Stimulated activated memory B cell treated with anti-CD40 and anti-IgM and Interleukin-4, amounts not matched to agents 10 μg/mL and 1 μg/mL and 100 μg/mL, for 72 hours (primary cell): Measurements from ENCODE around the gene IRX5.
A peak's percentile ranks its signal among the peaks of the same experiment; 100 is the strongest.

Experiments used
- ATAC-seq: fragments of 150-1000 bp; cut with Tn5 transposase; 2 replicates; pipeline ENCODE4 v1.10.0; 2021
- H3K27ac Mint-ChIP-seq: one replicate; pipeline ENCODE4 v1.8.0; 2022; ENCODE audit warnings: mild to moderate bottlenecking, mixed read lengths
- H3K27me3 Mint-ChIP-seq: one replicate; pipeline ENCODE4 v1.8.0; 2022; ENCODE audit warnings: mixed read lengths
- H3K36me3 Mint-ChIP-seq: one replicate; pipeline ENCODE4 v1.8.0; 2022; ENCODE audit warnings: mixed read lengths
- H3K4me1 Mint-ChIP-seq: one replicate; pipeline ENCODE4 v1.8.0; 2022; ENCODE audit warnings: mixed read lengths
- H3K4me3 Mint-ChIP-seq: one replicate; pipeline ENCODE4 v1.8.0; 2022; ENCODE audit warnings: mild to moderate bottlenecking, moderate library complexity, mixed read lengths
- H3K9me3 Mint-ChIP-seq: one replicate; pipeline ENCODE4 v1.8.0; 2022; ENCODE audit warnings: mixed read lengths

IRX5 gene

DNA sequence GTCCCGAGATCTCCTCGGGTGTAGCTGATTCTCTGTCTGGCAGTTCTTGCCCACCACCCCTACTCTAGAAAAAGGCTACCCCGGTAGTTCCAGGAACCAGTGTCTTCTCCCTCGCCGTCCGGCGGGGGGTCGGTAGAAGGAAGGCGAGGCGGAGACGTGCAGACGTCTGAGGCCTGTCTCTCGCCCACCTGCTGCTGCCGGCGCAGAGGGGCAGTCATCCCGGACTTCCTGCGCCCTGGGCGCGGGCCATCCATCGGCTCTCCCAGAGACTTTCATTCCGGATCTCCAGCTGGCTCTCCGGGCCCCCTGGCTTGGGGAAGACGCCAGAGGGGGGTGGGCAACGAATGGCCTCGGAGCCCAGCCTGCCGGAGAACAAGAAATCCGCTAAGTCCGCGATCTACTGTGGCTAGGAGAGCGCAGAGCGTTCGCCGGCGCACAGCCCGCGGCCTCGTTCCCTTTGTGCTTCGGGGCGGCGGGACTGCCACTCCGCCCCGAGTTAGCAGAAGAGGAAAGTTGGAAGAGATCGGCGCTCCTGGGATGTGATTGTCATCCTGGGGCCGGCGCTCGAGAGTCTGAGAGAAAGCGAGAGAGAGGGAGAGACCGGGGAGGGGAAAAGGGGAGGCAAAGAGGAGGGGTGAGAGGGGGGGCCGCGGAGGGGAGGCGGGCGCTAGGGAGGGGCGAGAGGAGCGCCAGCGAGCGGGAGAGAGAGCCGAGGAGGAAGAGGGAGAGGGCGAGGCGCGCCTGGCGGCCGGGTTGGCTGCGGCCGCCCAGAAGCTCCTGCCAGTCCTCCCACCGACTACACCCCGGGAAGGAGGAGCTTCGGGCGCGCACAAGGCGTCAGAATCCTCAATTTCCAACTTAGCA is at the start of gene IRX5:
IRX5 (plus strand) TSS at position 861 of the 864 bp plus-strand sequence. CDS start 334 bp downstream, outside the sequence.
- Mint-ChIP-seq H3K4me1 (peaks cover 25% of the 10 kb centered on the region), H3K27ac (no peak within 1 kb of the TSS), H3K27me3 (peaks cover 87% of the 10 kb centered on the region), H3K9me3 (peaks cover 4% of the 10 kb centered on the region), H3K36me3 (no peaks in the 10 kb centered on the region), H3K4me3 (peak within 1 kb of the TSS; percentile 76)
- no peak for ATAC-seq

DNA sequence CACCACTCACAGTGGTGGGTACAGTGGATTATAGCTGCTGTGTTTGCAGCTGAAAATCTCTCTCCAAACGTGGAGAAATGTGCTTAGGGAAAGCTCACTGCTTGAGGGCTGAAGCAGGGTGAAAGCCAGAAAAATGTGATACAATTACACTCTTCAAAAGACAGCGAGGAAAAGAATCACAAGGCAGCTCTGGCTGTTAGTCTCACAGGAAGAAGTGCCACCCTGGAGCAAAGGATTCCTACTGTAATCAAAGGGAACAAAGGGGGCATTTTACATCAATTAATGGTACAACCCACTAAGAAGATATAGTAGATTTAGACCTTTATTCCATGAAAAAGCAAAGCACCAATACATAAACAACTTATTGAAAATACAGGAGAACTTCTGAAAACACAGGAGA is 48.1 kb upstream of the IRX5 start:
- no peak overlapping the region for H3K27ac Mint-ChIP-seq
- no peaks in the 10 kb centered on the region for H3K27me3 Mint-ChIP-seq
- no peaks in the 10 kb centered on the region for H3K4me1 Mint-ChIP-seq
- no peaks in the 10 kb centered on the region for H3K36me3 Mint-ChIP-seq
- ATAC-seq: no peak
- H3K4me3 Mint-ChIP-seq: no peak overlapping the region
- H3K9me3 Mint-ChIP-seq: peaks cover 7% of the 10 kb centered on the region

GRCh38 chr16:54883358-54883757 is 47.3 kb upstream of the IRX5 start:
- H3K4me3 Mint-ChIP-seq: no peak overlapping the region
- H3K27ac Mint-ChIP-seq: no peak overlapping the region
- no peaks in the 10 kb centered on the region for H3K27me3 Mint-ChIP-seq
- H3K36me3 Mint-ChIP-seq: no peaks in the 10 kb centered on the region
- peaks cover 7% of the 10 kb centered on the region for H3K9me3 Mint-ChIP-seq
- H3K4me1 Mint-ChIP-seq: no peaks in the 10 kb centered on the region
- no peak for ATAC-seq

DNA sequence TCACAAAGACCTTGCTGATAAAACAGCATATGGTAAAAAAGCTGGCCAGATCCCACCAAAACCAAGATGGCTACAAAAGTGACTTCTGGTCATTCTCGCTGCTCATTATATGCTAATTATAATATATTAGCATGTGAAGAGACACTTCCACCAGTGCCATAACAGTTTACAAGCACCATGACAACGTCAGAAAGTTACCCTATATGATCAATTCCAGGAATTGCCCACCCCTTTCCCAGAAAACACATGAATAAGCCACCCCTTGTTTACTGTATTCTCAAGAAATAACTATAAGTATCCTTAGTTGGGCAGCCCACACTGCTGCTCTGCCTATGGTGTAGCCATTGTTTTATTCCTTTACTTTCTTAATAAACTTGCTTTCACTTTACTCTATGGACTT is 44.6 kb upstream of the IRX5 start:
- ATAC-seq: no peak
- Mint-ChIP-seq H3K9me3 (peaks cover 3% of the 10 kb centered on the region), H3K36me3 (no peaks in the 10 kb centered on the region), H3K4me1 (no peaks in the 10 kb centered on the region), H3K27ac (no peak overlapping the region), H3K27me3 (no peaks in the 10 kb centered on the region), H3K4me3 (no peak overlapping the region)

- H3K27me3 Mint-ChIP-seq: no peaks in the 10 kb centered on the region
- H3K27ac Mint-ChIP-seq: no peak overlapping the region
- no peaks in the 10 kb centered on the region for H3K4me1 Mint-ChIP-seq
- no peak overlapping the region for H3K4me3 Mint-ChIP-seq
- ATAC-seq: no peak
- no peaks in the 10 kb centered on the region for H3K36me3 Mint-ChIP-seq
- H3K9me3 Mint-ChIP-seq: no peaks in the 10 kb centered on the region
These were observed 40.3 kb upstream of the IRX5 start for GRCh38 chr16:54890381-54890780.

GRCh38 chr16:54891346-54891745 is 39.3 kb upstream of the IRX5 start:
- H3K9me3 Mint-ChIP-seq: no peaks in the 10 kb centered on the region
- H3K4me3 Mint-ChIP-seq: no peak overlapping the region
- H3K27me3 Mint-ChIP-seq: no peaks in the 10 kb centered on the region
- H3K4me1 Mint-ChIP-seq: no peaks in the 10 kb centered on the region
- H3K27ac Mint-ChIP-seq: no peak overlapping the region
- H3K36me3 Mint-ChIP-seq: no peaks in the 10 kb centered on the region
- ATAC-seq: no peak

GRCh38 chr16:54892981-54893380 is 37.7 kb upstream of the IRX5 start:
- no peaks in the 10 kb centered on the region for H3K27me3 Mint-ChIP-seq
- peaks cover 2% of the 10 kb centered on the region for H3K9me3 Mint-ChIP-seq
- no peak overlapping the region for H3K4me3 Mint-ChIP-seq
- H3K4me1 Mint-ChIP-seq: no peaks in the 10 kb centered on the region
- ATAC-seq: no peak
- H3K27ac Mint-ChIP-seq: no peak overlapping the region
- H3K36me3 Mint-ChIP-seq: no peaks in the 10 kb centered on the region

DNA sequence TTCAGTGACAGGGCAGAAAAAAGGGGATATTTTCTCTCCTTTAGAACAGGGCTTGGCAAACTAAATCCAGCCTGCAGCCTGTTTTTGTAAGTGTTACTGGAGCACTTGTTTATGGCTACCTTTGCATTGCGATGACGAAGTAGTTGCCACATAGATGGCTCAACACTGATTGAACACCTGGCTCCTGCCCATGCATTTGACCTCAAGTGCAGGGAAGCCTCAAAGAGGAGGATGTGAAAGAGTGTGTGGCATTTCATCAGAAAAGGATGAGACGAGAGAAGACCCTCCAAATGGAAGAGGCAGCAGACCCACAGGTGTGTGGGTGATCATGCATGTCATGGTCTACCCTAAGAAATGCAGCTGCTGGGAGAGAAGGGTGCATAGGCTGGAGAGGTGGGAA is 32.7 kb upstream of the IRX5 start:
- H3K4me3 Mint-ChIP-seq: no peak overlapping the region
- H3K4me1 Mint-ChIP-seq: no peaks in the 10 kb centered on the region
- no peaks in the 10 kb centered on the region for H3K27me3 Mint-ChIP-seq
- no peak for ATAC-seq
- H3K9me3 Mint-ChIP-seq: peaks cover 13% of the 10 kb centered on the region
- H3K27ac Mint-ChIP-seq: no peak overlapping the region
- H3K36me3 Mint-ChIP-seq: no peaks in the 10 kb centered on the region

DNA sequence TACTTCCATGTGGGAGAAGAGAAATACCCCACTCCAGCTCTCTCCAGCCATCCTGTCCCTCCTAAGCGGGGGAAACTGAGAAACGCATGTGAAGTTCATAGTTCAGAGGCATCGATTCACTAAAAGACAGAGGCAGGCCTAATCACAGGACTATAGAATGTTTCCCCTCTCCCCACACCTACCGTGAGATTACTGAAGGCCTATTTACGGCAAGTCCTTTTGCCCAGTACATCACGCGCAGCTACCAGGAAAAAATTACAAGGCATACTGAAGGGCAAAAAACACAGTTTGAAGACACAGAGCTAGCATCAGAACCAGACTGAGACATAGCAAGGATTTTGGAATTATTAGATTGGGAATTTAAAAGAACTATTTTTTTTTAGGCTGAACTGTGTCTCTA is 29.1 kb upstream of the IRX5 start:
- H3K27me3 Mint-ChIP-seq: no peaks in the 10 kb centered on the region
- H3K36me3 Mint-ChIP-seq: no peaks in the 10 kb centered on the region
- H3K9me3 Mint-ChIP-seq: peaks cover 15% of the 10 kb centered on the region
- no peak overlapping the region for H3K4me3 Mint-ChIP-seq
- H3K27ac Mint-ChIP-seq: no peak overlapping the region
- no peak for ATAC-seq
- H3K4me1 Mint-ChIP-seq: no peaks in the 10 kb centered on the region

GRCh38 chr16:54903047-54903446 is 27.6 kb upstream of the IRX5 start:
- no peaks in the 10 kb centered on the region for H3K4me1 Mint-ChIP-seq
- H3K27me3 Mint-ChIP-seq: no peaks in the 10 kb centered on the region
- H3K36me3 Mint-ChIP-seq: no peaks in the 10 kb centered on the region
- no peak for ATAC-seq
- peaks cover 13% of the 10 kb centered on the region for H3K9me3 Mint-ChIP-seq
- no peak overlapping the region for H3K4me3 Mint-ChIP-seq
- no peak overlapping the region for H3K27ac Mint-ChIP-seq

DNA sequence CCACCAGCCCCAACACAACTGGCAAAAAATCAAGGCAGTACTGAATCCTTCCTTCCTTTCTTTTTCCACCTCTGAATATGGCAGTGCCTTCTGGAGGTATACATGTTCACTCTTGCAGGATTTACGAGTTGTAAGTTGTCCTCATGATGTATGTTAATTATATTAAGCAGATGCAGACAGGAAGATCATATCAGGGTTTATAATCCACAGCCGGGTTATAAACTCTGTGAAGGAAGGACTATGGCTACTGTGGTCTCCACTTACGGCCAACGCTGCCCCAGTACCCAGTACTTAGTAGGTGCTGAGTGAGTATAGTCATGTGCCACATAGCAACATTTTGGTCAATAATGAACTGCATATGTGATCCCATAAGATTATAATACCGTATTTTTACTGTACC is 19.6 kb upstream of the IRX5 start:
- Mint-ChIP-seq H3K27ac (no peak overlapping the region), H3K4me3 (no peak overlapping the region), H3K9me3 (peaks cover 4% of the 10 kb centered on the region), H3K4me1 (no peaks in the 10 kb centered on the region), H3K36me3 (no peaks in the 10 kb centered on the region), H3K27me3 (peaks cover 12% of the 10 kb centered on the region)
- no peak for ATAC-seq

DNA sequence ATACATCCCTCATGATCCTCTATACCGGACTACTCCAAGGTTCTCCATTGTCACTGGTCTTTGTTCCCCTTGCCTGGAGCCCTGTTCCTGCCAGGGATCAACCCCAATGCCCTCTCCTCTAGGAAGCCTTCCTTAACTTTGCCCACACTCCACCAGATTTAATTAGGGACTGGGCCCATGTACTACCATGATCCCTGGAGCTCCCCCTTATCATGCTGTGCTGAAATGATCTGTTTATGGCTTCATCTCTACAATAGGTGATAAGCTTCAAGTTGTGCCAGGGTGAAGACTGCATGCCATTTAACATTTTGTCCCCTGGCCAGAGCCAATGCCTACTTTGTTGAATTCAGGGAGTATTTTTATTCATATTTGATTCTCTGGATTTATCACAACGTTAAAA is 17.9 kb upstream of the IRX5 start:
- H3K36me3 Mint-ChIP-seq: no peaks in the 10 kb centered on the region
- H3K27ac Mint-ChIP-seq: no peak overlapping the region
- no peak overlapping the region for H3K4me3 Mint-ChIP-seq
- no peaks in the 10 kb centered on the region for H3K4me1 Mint-ChIP-seq
- H3K27me3 Mint-ChIP-seq: peaks cover 12% of the 10 kb centered on the region
- H3K9me3 Mint-ChIP-seq: peaks cover 4% of the 10 kb centered on the region
- ATAC-seq: no peak

- Mint-ChIP-seq H3K27me3 (peaks cover 15% of the 10 kb centered on the region), H3K4me3 (no peak overlapping the region)
These were observed 9.3 kb upstream of the IRX5 start for GRCh38 chr16:54921206-54921824.

DNA sequence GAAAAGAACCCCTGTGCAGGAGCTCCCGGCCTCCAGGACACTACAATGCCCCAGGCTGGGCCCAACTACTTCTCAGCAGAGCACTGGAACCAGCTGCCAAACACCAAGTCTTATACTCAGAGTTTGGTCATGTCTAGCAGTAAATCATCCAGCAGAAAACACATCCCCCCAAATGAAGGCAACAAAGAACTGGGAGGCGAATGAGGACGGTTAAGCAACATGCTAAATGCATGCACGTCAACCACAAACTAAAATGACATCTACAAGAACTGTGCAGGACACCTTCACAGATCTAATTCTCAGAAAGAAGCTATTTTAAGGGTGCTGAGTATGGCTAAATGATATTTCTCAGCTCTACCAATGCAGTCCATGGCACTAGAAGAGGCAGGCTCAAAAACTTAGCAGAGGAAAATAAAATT is 7.6 kb upstream of the IRX5 start:
- Mint-ChIP-seq H3K27ac (no peak overlapping the region), H3K4me3 (no peak overlapping the region), H3K27me3 (peaks cover 32% of the 10 kb centered on the region), H3K9me3 (no peaks in the 10 kb centered on the region), H3K4me1 (peaks cover 9% of the 10 kb centered on the region), H3K36me3 (no peaks in the 10 kb centered on the region)
- ATAC-seq: no peak

More at GRCh38 chr16:54921206-54921824, 9.3 kb upstream of the IRX5 start:
- H3K27ac Mint-ChIP-seq: no peak overlapping the region
- H3K4me1 Mint-ChIP-seq: no peaks in the 10 kb centered on the region
- no peaks in the 10 kb centered on the region for H3K9me3 Mint-ChIP-seq
- H3K36me3 Mint-ChIP-seq: no peaks in the 10 kb centered on the region
- no peak for ATAC-seq

DNA sequence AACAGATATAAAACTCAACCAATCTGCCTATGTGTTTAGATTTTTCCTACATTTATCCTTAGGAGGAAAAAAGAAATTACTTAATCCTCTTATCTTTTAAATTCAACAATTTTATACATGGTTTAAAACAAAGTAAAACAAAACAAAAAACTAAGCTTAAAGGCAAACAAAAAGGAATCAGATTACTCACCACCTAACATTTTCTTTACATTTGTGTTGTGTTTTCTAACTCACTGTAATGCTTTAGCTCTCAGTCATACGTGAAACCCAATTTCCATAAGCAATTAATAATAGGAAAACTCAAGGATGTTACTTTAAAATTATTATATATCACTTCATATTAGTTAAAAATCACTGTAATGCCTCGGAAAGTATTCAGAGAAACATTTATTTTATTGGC is 6.7 kb upstream of the IRX5 start:
- Mint-ChIP-seq H3K4me3 (no peak overlapping the region), H3K36me3 (no peaks in the 10 kb centered on the region), H3K27me3 (peaks cover 36% of the 10 kb centered on the region), H3K9me3 (no peaks in the 10 kb centered on the region), H3K27ac (no peak overlapping the region), H3K4me1 (peaks cover 11% of the 10 kb centered on the region)
- no peak for ATAC-seq
